Kasumi-1 (cell line): Measurements from ENCODE around the gene ATRN.
A peak's percentile ranks its signal among the peaks of the same experiment; 100 is the strongest.

Experiments
- DNase-seq, 2 experiments: peaks; one replicate each; lab custom pipeline; 2025; lab: John Stamatoyannopoulos, UW

Gene ATRN

DNA sequence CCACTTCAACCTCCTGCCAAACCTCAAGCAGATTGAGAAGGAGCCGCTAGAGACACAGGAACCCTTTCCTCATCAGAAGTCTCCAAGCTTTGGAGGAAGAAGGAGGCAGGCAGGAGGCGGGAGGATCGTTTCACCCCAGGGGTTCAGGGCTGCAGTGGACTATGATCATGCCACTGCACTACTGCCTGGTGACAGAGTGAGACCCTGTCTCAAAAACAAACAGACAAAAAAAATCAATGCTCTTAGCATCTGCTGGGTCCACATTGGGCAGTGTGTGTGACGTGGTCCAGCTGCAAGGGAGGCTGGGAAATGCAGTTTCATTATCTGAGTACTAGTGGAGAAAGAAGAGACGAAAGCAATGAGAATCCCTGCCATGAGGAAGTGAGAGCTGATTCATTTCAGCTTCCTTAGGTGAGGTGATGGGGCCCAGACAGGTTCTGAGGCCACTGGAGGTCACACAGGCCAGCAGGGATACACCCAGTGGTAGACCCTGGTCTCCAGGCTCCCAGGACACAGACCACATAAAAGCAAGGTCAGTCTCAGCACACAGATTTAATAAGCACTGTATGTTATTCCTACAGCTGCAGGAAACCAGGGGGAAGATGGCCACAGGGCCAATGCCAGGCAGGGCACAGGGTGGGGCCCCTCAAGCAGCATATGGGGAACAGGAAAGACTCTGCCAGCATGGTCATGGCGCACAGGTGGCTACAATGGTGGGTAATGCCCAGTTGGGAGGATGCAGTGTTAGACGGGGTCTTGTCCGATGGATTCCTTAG is 188.1 kb downstream of the ATRN start:
- no peak for DNase-seq

- DNase-seq: no peak
Observed at GRCh38 chr20:3659492-3660261, 188.9 kb downstream of the ATRN start.

DNA sequence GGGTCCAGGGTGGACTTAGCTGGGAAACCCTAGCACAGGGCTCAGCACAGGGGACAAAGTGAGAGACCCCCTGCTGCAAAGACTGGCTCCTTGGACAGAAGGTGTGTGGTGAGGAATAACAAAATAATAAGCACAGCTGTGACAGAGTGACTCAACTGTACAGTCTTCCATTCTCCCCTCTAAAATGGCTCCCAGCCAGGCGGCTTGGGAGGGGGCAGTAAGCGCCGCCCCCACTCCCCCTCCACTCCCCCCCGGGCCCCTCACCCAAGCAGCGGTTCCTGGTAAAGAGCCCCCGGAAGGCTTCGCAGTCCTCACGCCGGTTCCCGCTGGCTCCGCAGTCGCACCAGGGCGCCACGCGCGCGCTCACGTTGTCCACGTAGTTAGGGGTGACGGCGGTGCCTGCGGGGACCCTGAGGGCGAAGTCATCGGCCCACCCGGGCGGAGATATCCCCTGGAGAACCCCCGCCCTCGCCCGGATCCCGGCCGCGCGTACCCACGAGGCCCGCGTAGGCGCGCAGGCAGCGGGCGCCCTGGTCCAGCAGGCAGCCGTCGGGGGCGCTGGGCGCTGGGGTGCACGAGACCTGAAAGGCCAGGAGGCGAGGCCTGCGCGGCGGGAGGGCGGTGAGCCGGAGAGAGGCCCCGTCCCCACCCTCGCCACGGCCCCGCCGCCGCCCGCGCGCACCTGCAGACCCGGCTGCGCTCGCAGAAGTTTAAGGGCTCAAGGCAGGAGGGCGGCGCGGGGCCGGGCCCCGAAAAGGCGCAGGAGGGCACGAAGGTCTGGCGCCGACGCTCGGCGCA is 189.6 kb downstream of the ATRN start:
- DNase-seq: no peak

DNA sequence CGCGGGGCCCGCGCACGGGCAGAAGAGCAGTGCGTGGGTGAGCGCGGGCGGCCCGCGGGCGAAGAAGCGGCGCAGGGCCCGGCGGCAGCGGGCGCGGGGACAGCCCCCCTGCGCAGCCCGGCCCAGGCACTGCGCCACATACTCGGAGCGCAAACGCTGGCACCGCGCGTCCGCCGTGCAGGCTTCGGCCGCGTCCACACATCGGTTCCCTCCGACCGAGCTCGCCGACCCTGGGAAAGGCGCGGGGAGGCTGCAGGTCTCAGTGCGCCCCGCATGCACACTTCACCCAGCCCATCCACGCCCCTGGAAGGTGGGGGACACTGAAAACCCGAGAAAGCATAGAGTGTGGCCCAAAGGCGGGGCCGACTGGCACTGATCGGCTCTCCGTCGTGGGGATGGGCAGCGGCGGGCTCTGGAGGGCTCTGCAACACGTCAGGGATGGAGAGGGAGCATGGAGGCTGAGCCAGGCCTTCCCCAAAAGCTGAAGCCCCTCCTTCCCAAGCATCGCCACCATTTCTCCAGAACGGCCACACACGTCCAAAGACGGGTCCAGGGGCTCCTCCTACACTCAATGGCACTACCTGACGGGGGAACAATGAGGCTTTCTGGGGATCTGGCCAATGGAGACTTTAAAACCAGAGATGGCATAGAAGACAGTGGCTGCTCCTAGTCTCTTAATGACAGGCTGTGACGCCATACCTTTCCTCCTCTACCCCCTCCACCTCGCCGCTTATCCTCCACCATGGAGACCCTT is 190.4 kb downstream of the ATRN start:
- no peak for DNase-seq

GRCh38 chr20:3661814-3662665 is 191.2 kb downstream of the ATRN start:
- no peak for DNase-seq

- DNase-seq: no peak
Observed at GRCh38 chr20:3663031-3663701, 192.3 kb downstream of the ATRN start, which contains the start of gene GFRA4. Gene GFRA4, minus strand, starts transcription at chr20:3663399. Its CDS starts 0 bp downstream, at chr20:3663399.

- no peak for DNase-seq
Observed at GRCh38 chr20:3663858-3664257, 193.0 kb downstream of the ATRN start.

DNA sequence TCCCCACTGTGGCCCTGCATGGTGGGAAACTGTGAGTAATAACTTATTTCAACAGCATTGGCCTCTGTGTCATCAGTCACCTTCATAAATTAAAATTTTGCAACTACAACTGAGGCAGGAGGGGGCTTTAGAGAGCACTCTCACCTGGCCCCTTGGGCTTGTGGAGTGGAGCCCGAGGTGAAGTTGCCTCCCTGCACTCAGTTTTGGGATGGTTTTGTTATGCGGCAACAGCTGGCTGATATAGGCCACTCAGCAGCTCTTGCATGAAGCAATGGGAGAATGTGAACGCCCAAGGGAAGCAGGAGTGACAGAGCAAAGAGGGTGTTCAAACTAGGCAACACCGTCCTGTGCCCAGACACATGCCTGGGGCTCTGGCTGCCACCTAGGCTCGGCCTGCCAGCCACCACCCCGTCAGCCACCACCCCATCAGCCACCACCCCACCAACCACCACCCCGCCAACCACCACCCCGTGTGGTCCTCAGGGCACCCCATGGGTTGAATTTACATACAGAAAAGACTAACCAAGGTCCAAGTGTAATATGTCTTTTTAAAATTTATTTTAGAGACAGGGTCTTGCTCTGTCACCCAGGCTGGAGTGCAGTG is 196.7 kb downstream of the ATRN start:
- no peak for DNase-seq

DNA sequence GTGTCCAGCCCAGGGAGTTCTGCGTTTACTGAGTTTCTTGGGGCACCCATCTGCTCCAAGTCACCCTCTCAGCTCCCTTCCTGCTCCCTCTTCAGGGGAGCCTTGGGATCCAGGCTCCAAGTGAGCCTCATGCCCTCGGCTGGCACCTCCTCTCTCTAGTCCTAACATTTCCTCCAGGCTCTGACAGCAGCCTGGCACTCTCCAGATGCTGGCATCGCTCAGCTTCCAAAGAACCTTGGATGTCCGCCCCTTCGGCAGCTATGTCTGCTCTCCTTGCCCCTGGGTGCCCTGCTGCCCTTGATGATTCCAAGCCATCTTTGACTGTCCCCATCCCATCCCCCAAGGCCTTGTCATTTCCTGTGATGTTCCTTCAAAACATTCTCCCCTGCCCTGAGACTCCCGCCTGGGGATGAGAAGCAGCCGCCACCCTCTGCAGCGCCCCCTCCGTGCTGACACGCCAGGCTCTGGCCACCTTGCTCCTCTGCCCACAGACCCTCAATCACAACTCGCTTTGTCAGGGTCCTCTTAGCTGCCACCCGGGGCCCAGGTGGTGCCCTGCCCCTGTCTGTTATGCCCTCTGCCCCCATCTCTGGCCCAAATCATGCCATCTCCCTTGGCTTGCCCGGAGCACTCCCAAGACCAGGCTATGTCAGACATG is 199.0 kb downstream of the ATRN start:
- DNase-seq: no peak

- no peak for DNase-seq
Observed at GRCh38 chr20:3670511-3670910, 199.7 kb downstream of the ATRN start.

GRCh38 chr20:3670945-3671344 is 200.1 kb downstream of the ATRN start:
- no peak for DNase-seq

GRCh38 chr20:3671986-3672546 is 201.2 kb downstream of the ATRN start:
- DNase-seq: no peak

GRCh38 chr20:3672547-3673171 is 201.8 kb downstream of the ATRN start:
- peak in 1 of 2 experiments; percentile 25 for DNase-seq

GRCh38 chr20:3673221-3674070 is 202.6 kb downstream of the ATRN start:
- DNase-seq: no peak

GRCh38 chr20:3674447-3674846 is 203.6 kb downstream of the ATRN start:
- DNase-seq: no peak

DNA sequence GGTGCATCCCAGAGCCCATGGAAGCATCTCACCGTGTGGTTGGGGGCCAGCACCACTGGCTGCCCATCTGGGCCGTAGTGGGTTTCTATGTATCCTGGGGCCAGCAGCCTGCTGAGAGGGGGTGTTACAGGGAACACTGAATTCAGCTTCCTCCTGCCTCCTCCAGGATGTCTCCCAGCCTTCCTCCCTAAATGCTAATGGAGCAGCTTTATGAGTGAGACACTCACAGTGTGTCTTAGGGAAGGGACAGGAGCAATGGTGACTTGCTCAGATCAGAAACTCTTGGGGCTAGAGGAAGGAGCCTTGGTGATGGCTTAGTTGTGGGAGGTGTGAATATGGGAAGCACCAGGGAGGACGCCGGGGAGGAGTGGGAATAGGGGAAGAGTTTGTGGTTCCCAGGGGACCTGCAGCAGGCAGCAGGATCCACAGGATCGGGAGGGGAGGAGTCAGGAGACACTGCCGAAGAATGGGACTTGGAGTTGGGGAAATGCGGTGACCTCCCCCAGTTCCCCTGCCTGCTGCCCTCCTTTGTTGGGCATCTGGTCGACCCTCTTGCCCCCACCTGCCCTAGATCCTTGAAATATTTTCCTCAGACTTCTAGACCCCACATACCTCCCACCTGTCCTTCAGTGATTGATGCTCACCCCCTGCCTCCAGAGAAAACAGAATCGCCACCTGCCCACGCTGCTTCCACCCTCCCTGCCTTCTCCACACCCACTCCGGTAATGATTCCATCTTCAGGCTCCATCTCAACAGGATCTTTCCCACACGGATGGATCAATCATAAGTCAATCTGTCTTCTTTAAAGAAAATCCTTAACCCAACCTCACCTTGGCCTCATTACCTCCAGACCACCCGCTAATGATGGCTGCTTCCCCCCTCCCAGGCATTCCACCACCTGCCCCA is 204.4 kb downstream of the ATRN start:
- no peak for DNase-seq
